Measurements from ENCODE around the gene MYT1.
A peak's percentile ranks its signal among the peaks of the same experiment; 100 is the strongest.
"Not testable (repeated sequence)": the region's sequence is repeated elsewhere in the genome, so short reads cannot be mapped to it uniquely, and the experiment has no call there.

MYT1 gene

GRCh38 chr20:64220891-64221527 lies 56.8 kb downstream of the MYT1 start:
- DNase-seq = no peak

- no peak for DNase-seq
Observed at GRCh38 chr20:64222291-64222735, 58.1 kb downstream of the MYT1 start.

GRCh38 chr20:64222851-64223525 lies 58.7 kb downstream of the MYT1 start:
- DNase-seq = no peak

GRCh38 chr20:64223526-64224067 lies 59.3 kb downstream of the MYT1 start:
- DNase-seq = no peak

- DNase-seq = no peak
Observed at GRCh38 chr20:64224351-64225170, 60.3 kb downstream of the MYT1 start.

GRCh38 chr20:64225171-64225595 lies 60.9 kb downstream of the MYT1 start:
- DNase-seq = no peak

- DNase-seq = no peak
Observed at GRCh38 chr20:64225828-64226598, 61.8 kb downstream of the MYT1 start.

GRCh38 chr20:64226686-64227580 lies 62.7 kb downstream of the MYT1 start:
- DNase-seq = no peak

- no peak for DNase-seq
Observed at GRCh38 chr20:64228086-64228653, 63.9 kb downstream of the MYT1 start.

GRCh38 chr20:64228751-64229506 lies 64.7 kb downstream of the MYT1 start:
- no peak for DNase-seq

- no peak for DNase-seq
Observed at GRCh38 chr20:64229507-64230061, 65.3 kb downstream of the MYT1 start.

- no peak for DNase-seq
Observed at GRCh38 chr20:64230461-64231145, 66.4 kb downstream of the MYT1 start.

- DNase-seq = no peak
Observed at GRCh38 chr20:64231621-64232550, 67.6 kb downstream of the MYT1 start.

- peak; percentile 92 for DNase-seq
Observed at GRCh38 chr20:64232794-64233193, 68.5 kb downstream of the MYT1 start.

- no peak for DNase-seq
Observed at GRCh38 chr20:64233725-64234124, 69.5 kb downstream of the MYT1 start.

- no peak for DNase-seq
Observed at GRCh38 chr20:64234291-64234791, 70.1 kb downstream of the MYT1 start.

- DNase-seq = not testable (repeated sequence)
Observed at GRCh38 chr20:64234921-64235565, 70.8 kb downstream of the MYT1 start.
